ENCODE results near the gene PPM1N.

- TF ChIP-seq CTCF (IDR thresholded peaks at IDR 0.05) (no peak), POLR2A (IDR thresholded peaks at IDR 0.05) (no peak)
Measured at GRCh38 chr19:45505996-45506245, 7.7 kb downstream of the PPM1N start.

Data from testis (tissue), 2 donors.